Measurements from ENCODE around the gene CDKN2A. TPM values are rescaled to one million over a fixed set of nuclear protein-coding genes. Genes with fewer than 3 reads are reported as not detected.

Gene CDKN2A
- total RNA-seq, 1 experiment from 2014 or later = 257 TPM

GRCh38 chr9:22040760-22041159, 46.6 kb upstream of the CDKN2A start:
- Mint-ChIP-seq H3K9me3 (ENCODE audit: low read depth, unreplicated experiment) (no peaks in the 10 kb centered on the region), H3K4me3 (ENCODE audit: low read depth, unreplicated experiment) (no peak overlapping the region), H3K4me1 (ENCODE audit: low read depth, unreplicated experiment) (peaks cover 26% of the 10 kb centered on the region), H3K27me3 (ENCODE audit: unreplicated experiment) (no peaks in the 10 kb centered on the region), H3K27ac (ENCODE audit: unreplicated experiment) (peak overlapping the region; percentile 42), H3K36me3 (ENCODE audit: insufficient read depth, unreplicated experiment) (peaks cover 11% of the 10 kb centered on the region)
- no TSS peak for BruUV-seq (replicated peaks)
- no peak for TF ChIP-seq CTCF (IDR thresholded peaks at IDR 0.05; ENCODE audit: unreplicated experiment)
- intact Hi-C loops (cut with micrococcal nuclease; ENCODE audit: unreplicated experiment) = loop anchor here (5.0 kb wide), 2 partner anchors 62 to 102 kb away; no protein-coding TSS in a partner anchor
- DNase-seq = no peak
- CTCF ChIA-PET = interaction anchor here (1.4 kb wide), 1 partner anchor 12 kb away, joined by 4 read pairs; no protein-coding TSS in a partner anchor

GRCh38 chr9:22039258-22039657, 45.1 kb upstream of the CDKN2A start:
- H3K4me1 Mint-ChIP-seq (ENCODE audit: low read depth, unreplicated experiment) = peaks cover 26% of the 10 kb centered on the region
- intact Hi-C loops (cut with micrococcal nuclease; ENCODE audit: unreplicated experiment) = loop anchor here (5.0 kb wide), 1 partner anchor 227 kb away; no protein-coding TSS in a partner anchor
- peaks cover 11% of the 10 kb centered on the region for H3K36me3 Mint-ChIP-seq (ENCODE audit: insufficient read depth, unreplicated experiment)
- H3K27me3 Mint-ChIP-seq (ENCODE audit: unreplicated experiment) = no peaks in the 10 kb centered on the region
- no TSS peak for BruUV-seq (replicated peaks)
- no peak overlapping the region for H3K4me3 Mint-ChIP-seq (ENCODE audit: low read depth, unreplicated experiment)
- CTCF ChIA-PET = no interaction called here
- H3K27ac Mint-ChIP-seq (ENCODE audit: unreplicated experiment) = no peak overlapping the region
- no peaks in the 10 kb centered on the region for H3K9me3 Mint-ChIP-seq (ENCODE audit: low read depth, unreplicated experiment)
- no peak for DNase-seq
- TF ChIP-seq CTCF (IDR thresholded peaks at IDR 0.05; ENCODE audit: unreplicated experiment) = no peak

- TF ChIP-seq CTCF (IDR thresholded peaks at IDR 0.05; ENCODE audit: unreplicated experiment) = peak; percentile 32
- no peaks in the 10 kb centered on the region for H3K9me3 Mint-ChIP-seq (ENCODE audit: low read depth, unreplicated experiment)
- H3K27ac Mint-ChIP-seq (ENCODE audit: unreplicated experiment) = no peak overlapping the region
- DNase-seq = no peak
- peaks cover 26% of the 10 kb centered on the region for H3K4me1 Mint-ChIP-seq (ENCODE audit: low read depth, unreplicated experiment)
- CTCF ChIA-PET = interaction anchor here (0.9 to 1.0 kb wide), 3 partner anchors 71 to 202 kb away, joined by 3 read pairs; no protein-coding TSS in a partner anchor
- intact Hi-C loops (cut with micrococcal nuclease; ENCODE audit: unreplicated experiment) = loop anchor here (2.0 to 5.0 kb wide), 2 partner anchors 203 to 226 kb away; no protein-coding TSS in a partner anchor
- H3K4me3 Mint-ChIP-seq (ENCODE audit: low read depth, unreplicated experiment) = no peak overlapping the region
- peaks cover 11% of the 10 kb centered on the region for H3K36me3 Mint-ChIP-seq (ENCODE audit: insufficient read depth, unreplicated experiment)
- H3K27me3 Mint-ChIP-seq (ENCODE audit: unreplicated experiment) = no peaks in the 10 kb centered on the region
- BruUV-seq (replicated peaks) = no TSS peak
Observed at GRCh38 chr9:22037954-22038690, 43.9 kb upstream of the CDKN2A start.

GRCh38 chr9:22036866-22037626, 42.9 kb upstream of the CDKN2A start:
- CTCF ChIA-PET = interaction anchor here (0.9 to 1.5 kb wide), 4 partner anchors 28 to 201 kb away, joined by 3 to 4 read pairs (median 3); partner anchors contain the start of gene CDKN2B
- BruUV-seq (replicated peaks) = no TSS peak
- intact Hi-C loops (cut with micrococcal nuclease; ENCODE audit: unreplicated experiment) = loop anchor here (2.0 to 5.0 kb wide), 2 partner anchors 204 to 225 kb away; no protein-coding TSS in a partner anchor

More at GRCh38 chr9:22036866-22037626, 42.9 kb upstream of the CDKN2A start:
- Mint-ChIP-seq H3K27ac (ENCODE audit: unreplicated experiment) (no peak overlapping the region), H3K27me3 (ENCODE audit: unreplicated experiment) (no peaks in the 10 kb centered on the region), H3K9me3 (ENCODE audit: low read depth, unreplicated experiment) (no peaks in the 10 kb centered on the region), H3K4me3 (ENCODE audit: low read depth, unreplicated experiment) (no peak overlapping the region), H3K36me3 (ENCODE audit: insufficient read depth, unreplicated experiment) (peaks cover 5% of the 10 kb centered on the region), H3K4me1 (ENCODE audit: low read depth, unreplicated experiment) (peaks cover 26% of the 10 kb centered on the region)
- no peak for DNase-seq
- TF ChIP-seq CTCF (IDR thresholded peaks at IDR 0.05; ENCODE audit: unreplicated experiment) = no peak

All from Calu3 (cell line).